Smooth muscle cell (in vitro differentiated cells): ENCODE data around the gene ADAMTS10. TPM values are rescaled to one million over a fixed set of nuclear protein-coding genes. Genes with fewer than 3 reads are reported as not detected.

Source experiments
- DNase-seq: peaks from one replicate; lab custom pipeline; 2025; ENCODE audit not compliant: unreplicated experiment; lab: John Stamatoyannopoulos, UW
- H2AFZ ChIP-seq: fragments of 200-600 bp; sonication (generic); 2 replicates; pipeline ENCODE4 v1.6.0; 2016; ENCODE audit warnings: antibody characterized with exemption, low read depth, mild to moderate bottlenecking
- H3F3A ChIP-seq: fragments of 200-600 bp; sonication (generic); 2 replicates; pipeline ENCODE4 v1.6.0; 2017; ENCODE audit warnings: antibody characterized with exemption, low read depth
- H3K27ac ChIP-seq: fragments of 200-600 bp; sonication (generic); 2 replicates; pipeline ENCODE4 v1.5.1; 2016; ENCODE audit warnings: low read depth, mild to moderate bottlenecking
- H3K27me3 ChIP-seq: fragments of 200-600 bp; sonication (generic); 2 replicates; pipeline ENCODE4 v1.6.1; 2016; ENCODE audit warnings: low read depth, mild to moderate bottlenecking
- H3K36me3 ChIP-seq: fragments of 200-600 bp; sonication (generic); 2 replicates; pipeline ENCODE4 v1.5.1; 2016; ENCODE audit warnings: low read depth
- H3K4me1 ChIP-seq: fragments of 200-600 bp; sonication (generic); 2 replicates; pipeline ENCODE4 v1.5.1; 2016; ENCODE audit warnings: low read depth
- H3K4me2 ChIP-seq: fragments of 200-600 bp; sonication (generic); 2 replicates; pipeline ENCODE4 v1.6.0; 2016; ENCODE audit warnings: mild to moderate bottlenecking
- H3K4me3 ChIP-seq: fragments of 200-600 bp; sonication (generic); 2 replicates; pipeline ENCODE4 v1.5.1; 2016; ENCODE audit warnings: mild to moderate bottlenecking
- H3K79me2 ChIP-seq: fragments of 200-600 bp; sonication (generic); 2 replicates; pipeline ENCODE4 v1.6.0; 2016; ENCODE audit warnings: low read depth, mild to moderate bottlenecking
- H3K9ac ChIP-seq: fragments of 200-600 bp; sonication (generic); 2 replicates; pipeline ENCODE4 v1.6.0; 2016; ENCODE audit warnings: low read depth
- H3K9me3 ChIP-seq: fragments of 200-600 bp; sonication (generic); replicated peaks from 2 replicates; pipeline ENCODE4 v1.5.1; 2016; ENCODE audit warnings: low read depth
- H4K20me1 ChIP-seq: fragments of 200-600 bp; sonication (generic); 2 replicates; pipeline ENCODE4 v1.6.0; 2016; ENCODE audit warnings: low read depth
- WGBS: methylation state at CpG from one replicate; pipeline ENCODE4 v1.1.7; 2016; ENCODE audit warnings: low lambda C conversion rate; 5-methylcytosine and 5-hydroxymethylcytosine counted together
- polyA plus RNA-seq: library from polyadenylated mRNA; unstranded; fragments of >200 nt; fragmentation: Nextera tagmentation; extraction: Ambion mirVana; gene quantifications from 2 replicates; pipeline ENCODE4 v1.2.1, GENCODE V29; 2016
- total RNA-seq: library from RNA; depleted of rRNA; stranded (reverse); fragments of >200 nt; gene quantifications from 2 replicates; pipeline ENCODE4 v1.2.3, GENCODE V29; 2014
- TF ChIP-seq, protein P1 (sequence below): fragments of 200-600 bp; sonication (generic); IDR thresholded peaks from 2 replicates; pipeline ENCODE4 v1.5.1; 2017; ENCODE audit warnings: borderline replicate concordance, mild to moderate bottlenecking, antibody characterized with exemption; ENCODE audit not compliant: insufficient read depth, poor library complexity, severe bottlenecking

The ADAMTS10 gene
- total and polyA plus RNA-seq, 2 experiments from 2014 or later = 13.1 to 14.1 TPM

- H3K9me3 ChIP-seq = no peaks in the 10 kb centered on the region
- no peaks in the 10 kb centered on the region for H3K4me1 ChIP-seq
- no peak overlapping the region for H3K4me2 ChIP-seq
- no peaks in the 10 kb centered on the region for H3F3A ChIP-seq
- no peaks in the 10 kb centered on the region for H3K36me3 ChIP-seq
- TF ChIP-seq, protein P1, sequence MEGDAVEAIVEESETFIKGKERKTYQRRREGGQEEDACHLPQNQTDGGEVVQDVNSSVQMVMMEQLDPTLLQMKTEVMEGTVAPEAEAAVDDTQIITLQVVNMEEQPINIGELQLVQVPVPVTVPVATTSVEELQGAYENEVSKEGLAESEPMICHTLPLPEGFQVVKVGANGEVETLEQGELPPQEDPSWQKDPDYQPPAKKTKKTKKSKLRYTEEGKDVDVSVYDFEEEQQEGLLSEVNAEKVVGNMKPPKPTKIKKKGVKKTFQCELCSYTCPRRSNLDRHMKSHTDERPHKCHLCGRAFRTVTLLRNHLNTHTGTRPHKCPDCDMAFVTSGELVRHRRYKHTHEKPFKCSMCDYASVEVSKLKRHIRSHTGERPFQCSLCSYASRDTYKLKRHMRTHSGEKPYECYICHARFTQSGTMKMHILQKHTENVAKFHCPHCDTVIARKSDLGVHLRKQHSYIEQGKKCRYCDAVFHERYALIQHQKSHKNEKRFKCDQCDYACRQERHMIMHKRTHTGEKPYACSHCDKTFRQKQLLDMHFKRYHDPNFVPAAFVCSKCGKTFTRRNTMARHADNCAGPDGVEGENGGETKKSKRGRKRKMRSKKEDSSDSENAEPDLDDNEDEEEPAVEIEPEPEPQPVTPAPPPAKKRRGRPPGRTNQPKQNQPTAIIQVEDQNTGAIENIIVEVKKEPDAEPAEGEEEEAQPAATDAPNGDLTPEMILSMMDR = no peak
- H3K79me2 ChIP-seq = no peaks in the 10 kb centered on the region
- H4K20me1 ChIP-seq = no peaks in the 10 kb centered on the region
- no peak overlapping the region for H2AFZ ChIP-seq
- no peaks in the 10 kb centered on the region for H3K27me3 ChIP-seq
- no peak overlapping the region for H3K4me3 ChIP-seq
- no peak overlapping the region for H3K27ac ChIP-seq
- DNase-seq = no peak
- WGBS = 88% methylated on average over 4 of the region's 4 CpGs
- H3K9ac ChIP-seq = no peak overlapping the region
These were observed 32.8 kb downstream of the ADAMTS10 start for GRCh38 chr19:8577741-8578140.

DNA sequence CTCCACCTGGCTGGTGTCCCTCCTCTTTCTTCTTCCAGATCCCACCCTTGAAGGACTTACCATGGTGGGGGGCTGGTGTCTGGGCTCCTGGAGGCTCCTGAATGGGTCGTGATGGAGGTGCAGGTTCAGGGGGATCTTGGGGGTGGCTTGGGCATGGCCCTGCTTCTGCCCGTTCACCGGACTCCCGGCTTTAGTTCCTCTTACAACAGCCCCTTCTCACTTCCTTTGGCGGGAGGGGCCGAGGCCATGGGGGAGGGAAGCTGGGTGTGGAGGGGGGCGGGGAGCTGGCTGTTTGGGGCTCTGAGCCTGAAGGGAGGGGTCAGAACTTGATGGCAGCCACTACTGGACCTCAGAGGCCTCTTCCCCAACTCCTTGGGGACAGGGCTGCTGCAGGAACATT, 33.3 kb downstream of the ADAMTS10 start, which contains the start of gene MYO1F:
Gene MYO1F (minus strand): TSS at position 196 of the 400 bp plus-strand sequence. CDS start 133 bp downstream, at position 63.
- no peaks in the 10 kb centered on the region for H3K79me2 ChIP-seq
- TF ChIP-seq, protein P1 = no peak
- H2AFZ ChIP-seq = no peak within 1 kb of the TSS

DNA sequence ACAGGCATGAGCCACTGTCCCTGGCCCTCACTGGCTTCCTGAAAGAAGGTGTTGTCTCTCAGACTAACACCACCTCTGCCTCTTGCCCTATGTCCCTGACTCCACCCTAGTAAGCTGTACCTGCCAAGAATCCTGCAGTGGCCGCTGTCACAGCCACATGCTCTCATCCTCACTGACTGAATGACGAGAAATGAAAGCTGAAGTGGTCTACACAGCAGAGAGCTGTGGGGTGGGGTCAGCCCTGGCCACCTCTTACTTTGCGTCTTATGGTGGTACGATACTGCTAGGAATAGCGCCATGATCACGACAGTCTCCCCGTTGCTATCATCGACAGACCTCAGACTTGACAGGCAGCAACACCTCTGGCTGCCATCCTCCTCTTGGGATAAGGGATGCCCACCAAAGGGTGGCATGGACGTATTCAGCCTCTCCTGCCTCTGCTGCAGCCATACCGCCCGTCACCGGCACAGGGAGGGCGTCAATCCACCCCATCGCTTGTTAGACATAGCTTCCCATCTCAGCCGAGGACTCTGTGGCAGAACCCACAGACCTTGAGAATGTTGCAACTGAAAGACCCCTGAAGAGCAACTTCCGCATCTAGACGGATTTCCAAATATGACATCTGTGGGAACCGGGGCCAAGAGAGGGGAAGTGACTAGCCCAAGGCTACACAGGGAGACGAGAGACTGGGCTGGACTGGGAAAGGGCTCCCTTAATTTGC, 34.1 kb downstream of the ADAMTS10 start:
- Histone ChIP-seq H3K27me3 (no peaks in the 10 kb centered on the region), H3K36me3 (no peaks in the 10 kb centered on the region), H3K9me3 (no peaks in the 10 kb centered on the region), H3K27ac (no peak overlapping the region), H3F3A (no peaks in the 10 kb centered on the region), H3K4me2 (no peak overlapping the region), H4K20me1 (no peaks in the 10 kb centered on the region), H2AFZ (no peak overlapping the region), H3K4me3 (no peak overlapping the region), H3K79me2 (no peaks in the 10 kb centered on the region), H3K4me1 (no peaks in the 10 kb centered on the region), H3K9ac (no peak overlapping the region)
- TF ChIP-seq, protein P1 = no peak
- WGBS = 90% methylated on average over 19 of the region's 19 CpGs
- no peak for DNase-seq

More for the DNA sequence above, 33.3 kb downstream of the ADAMTS10 start, which contains the start of gene MYO1F:
- WGBS = 67% methylated on average over 7 of the region's 7 CpGs
- H3K4me1 ChIP-seq = no peaks in the 10 kb centered on the region
- H3K9me3 ChIP-seq = no peaks in the 10 kb centered on the region
- H3K4me3 ChIP-seq = no peak within 1 kb of the TSS
- no peak for DNase-seq
- no peaks in the 10 kb centered on the region for H3K27me3 ChIP-seq
- H3K36me3 ChIP-seq = no peaks in the 10 kb centered on the region
- no peaks in the 10 kb centered on the region for H3F3A ChIP-seq
- H3K27ac ChIP-seq = no peak within 1 kb of the TSS
- no peak within 1 kb of the TSS for H3K9ac ChIP-seq
- H4K20me1 ChIP-seq = no peaks in the 10 kb centered on the region
- H3K4me2 ChIP-seq = no peak within 1 kb of the TSS
